A549 (cell line): Measurements from ENCODE around the gene MAP1LC3C. TPM values are rescaled to one million over a fixed set of nuclear protein-coding genes. Genes with fewer than 3 reads are reported as not detected.
A peak's percentile ranks its signal among the peaks of the same experiment; 100 is the strongest.

ENCODE experiments used
- ATAC-seq, 2 experiments: fragments of 200-7000 bp in 1 of 2; fragments of >200 bp in 1 of 2; cut with Nextera tagmentation in 1 of 2; cut with Tn5 transposase in 1 of 2; 3 replicates each; pipeline versions ENCODE4 v1.8.0 to v1.9.1; 2018 to 2020; ENCODE audit warnings: mild to moderate bottlenecking in 1 of 2, moderate library complexity in 1 of 2
- CTCF ChIA-PET: fragments of 300-600 bp; sonication (Branson Sonifier 250); formaldehyde crosslinking; extraction: SDS; loops from one replicate; lab custom pipeline; 2021; ENCODE audit warnings: antibody characterized with exemption, inconsistent platforms; lab: Yijun Ruan, JAX
- POLR2A ChIA-PET: fragments of 350-600 bp; formaldehyde crosslinking; extraction: SDS; loops from one replicate; lab custom pipeline; 2021; ENCODE audit warnings: antibody characterized with exemption, inconsistent platforms; lab: Yijun Ruan, JAX
- DNase-seq, 2 experiments: peaks; one replicate each; pipeline versions ENCODE4 v3.0.0 to v3.0.0-alpha.2; 2011 to 2016; ENCODE audit warnings: low read depth in 1 of 2, low spot score in 1 of 2
- FAIRE-seq: peaks from 2 replicates; lab custom pipeline; 2011; peaks lifted over from hg19 to GRCh38; lab: Jason Lieb, UNC
- H3K27ac ChIP-seq, 2 experiments: fragments of >200 bp; sonication (Bioruptor Twin); formaldehyde crosslinking; 3 replicates each; pipeline ENCODE4 v1.5.1; 2016 to 2017
- H3K4me1 ChIP-seq: fragments of >200 bp; sonication (Bioruptor Twin); formaldehyde crosslinking; 3 replicates; pipeline ENCODE4 v1.6.1; 2016
- H3K4me2 ChIP-seq: fragments of >200 bp; sonication (Bioruptor Twin); formaldehyde crosslinking; 3 replicates; pipeline ENCODE4 v1.6.1; 2016
- H3K4me3 ChIP-seq: fragments of >200 bp; sonication (Bioruptor Twin); formaldehyde crosslinking; 3 replicates; pipeline ENCODE4 v1.5.1; 2016
- H3K9me3 ChIP-seq: fragments of >200 bp; sonication (Bioruptor Twin); formaldehyde crosslinking; 3 replicates; pipeline ENCODE4 v1.6.1; 2016
- CEBPB ChIP-seq, 2 experiments: fragments of >200 bp in 1 of 2; sonication (Bioruptor Twin) in 1 of 2; formaldehyde crosslinking in 1 of 2; IDR thresholded peaks; 2 replicates each; pipeline ENCODE4 v1.6.1; 2012 to 2016
- EHMT2 ChIP-seq: fragments of 200-600 bp; sonication (generic); IDR thresholded peaks from 2 replicates; pipeline ENCODE4 v1.6.1; 2016; ENCODE audit warnings: antibody characterized with exemption, low read depth, mild to moderate bottlenecking, moderate library complexity
- EP300 ChIP-seq, 2 experiments: fragments of >200 bp; sonication (Bioruptor Twin); formaldehyde crosslinking; IDR thresholded peaks; 2 replicates in 1 of 2; 3 replicates in 1 of 2; pipeline ENCODE4 v1.6.1; 2016 to 2017
- FOSL2 ChIP-seq, 2 experiments: fragments of 450-650 bp in 1 of 2; fragments of >200 bp in 1 of 2; sonication (Bioruptor Twin) in 1 of 2; formaldehyde crosslinking; IDR thresholded peaks; 2 replicates each; pipeline versions ENCODE4 v1.5.0 to v1.6.1; 2016 to 2020; ENCODE audit warnings: mild to moderate bottlenecking in 1 of 2, moderate library complexity in 1 of 2
- FOXS1 ChIP-seq: fragments of 250-450 bp; sonication (Bioruptor Pico); IDR thresholded peaks from 2 replicates; pipeline ENCODE4 v1.5.0; 2020; ENCODE audit warnings: mild to moderate bottlenecking, moderate library complexity
- HOXB13 ChIP-seq: fragments of 250-450 bp; sonication (Bioruptor Pico); IDR thresholded peaks from 2 replicates; pipeline ENCODE4 v1.5.0; 2020; ENCODE audit warnings: low read depth, mild to moderate bottlenecking, moderate library complexity
- KDM1A ChIP-seq: fragments of 200-600 bp; sonication (generic); IDR thresholded peaks from 2 replicates; pipeline ENCODE4 v1.6.1; 2016; ENCODE audit warnings: low read depth, mild to moderate bottlenecking
- NPAS2 ChIP-seq: fragments of 250-450 bp; sonication (Bioruptor Pico); IDR thresholded peaks from 2 replicates; pipeline ENCODE4 v1.8.0; 2022; ENCODE audit warnings: mild to moderate bottlenecking, moderate library complexity, borderline replicate concordance
- PHF8 ChIP-seq: fragments of 200-600 bp; sonication (generic); IDR thresholded peaks from 2 replicates; pipeline ENCODE4 v1.6.1; 2016; ENCODE audit warnings: low read depth, mild to moderate bottlenecking, antibody characterized with exemption, moderate library complexity, borderline replicate concordance
- RARB ChIP-seq: fragments of 250-450 bp; sonication (Bioruptor Pico); IDR thresholded peaks from 2 replicates; pipeline ENCODE4 v1.8.0; 2021; ENCODE audit warnings: mild to moderate bottlenecking, moderate library complexity
- RNF2 ChIP-seq: fragments of 200-600 bp; sonication (generic); IDR thresholded peaks from 2 replicates; pipeline ENCODE4 v1.6.1; 2016; ENCODE audit warnings: low read depth, mild to moderate bottlenecking, antibody characterized with exemption, moderate library complexity, borderline replicate concordance
- TP53 ChIP-seq: fragments of 250-450 bp; sonication (Bioruptor Pico); IDR thresholded peaks from 2 replicates; pipeline ENCODE4 v1.5.0; 2021; ENCODE audit warnings: mild to moderate bottlenecking, moderate library complexity
- ZFP36 ChIP-seq: fragments of 450-650 bp; IDR thresholded peaks from 2 replicates; pipeline ENCODE4 v1.6.1; 2014; ENCODE audit warnings: borderline replicate concordance; ENCODE audit not compliant: partially characterized antibody
- WGBS: methylation state at CpG from one replicate; pipeline ENCODE4 v1.1.6; 2017; ENCODE audit errors: missing lambda C conversion rate; 5-methylcytosine and 5-hydroxymethylcytosine counted together
- polyA plus RNA-seq, 4 experiments: library from polyadenylated mRNA; depleted of rRNA in 3 of 4; stranded (reverse); fragments of >200 nt; fragmentation: RNase III in 1 of 4; extraction: RNeasy Plus Mini Kit Qiagen cat#74134 plus additional on column Dnase treatment in 1 of 4; gene quantifications; 2 replicates in 3 of 4; 3 replicates in 1 of 4; pipeline ENCODE4 v1.2.3, GENCODE V29; 2011 to 2017
- TF ChIP-seq, protein P1 (sequence below): fragments of 250-450 bp; sonication (Bioruptor Pico); IDR thresholded peaks from 2 replicates; pipeline ENCODE4 v1.5.0; 2020; ENCODE audit warnings: low read depth, mild to moderate bottlenecking, moderate library complexity
- TF ChIP-seq, protein P2 (sequence below): fragments of 150-350 bp; IDR thresholded peaks from 2 replicates; pipeline ENCODE4 v1.6.1; 2014; ENCODE audit warnings: low read depth, mild to moderate bottlenecking, low read length
- TF ChIP-seq, protein P3 (sequence below): IDR thresholded peaks from 2 replicates; pipeline ENCODE4 v1.6.1; 2012
- TF ChIP-seq, protein P4 (sequence below): fragments of >200 bp; sonication (Bioruptor Twin); formaldehyde crosslinking; IDR thresholded peaks from 3 replicates; pipeline ENCODE4 v1.6.1; 2016

MAP1LC3C gene
- polyA plus RNA-seq, 2 of the 4 experiments (the other 2 are of a cell fraction), result 0.21 to 0.23 TPM

DNA sequence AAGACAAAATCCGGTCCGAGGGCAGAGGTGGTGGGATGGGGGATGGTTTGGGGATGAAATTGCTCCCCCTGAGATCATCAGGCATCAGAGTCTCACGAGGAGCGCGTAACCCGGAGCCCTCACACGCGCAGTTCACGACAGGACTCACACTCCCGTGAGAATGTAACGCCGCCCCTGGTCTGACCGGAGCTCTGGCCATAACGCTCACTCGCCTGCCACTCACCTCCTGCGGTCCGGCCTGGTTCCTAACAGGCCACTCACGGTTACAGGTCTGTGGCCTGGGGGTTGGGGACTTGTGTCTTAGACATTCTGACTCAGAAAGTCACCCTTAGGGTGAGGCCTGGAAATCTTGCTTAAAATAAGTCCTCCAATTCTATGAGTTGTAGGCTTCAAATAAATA lies 19.8 kb downstream of the MAP1LC3C start:
- no peak for TF ChIP-seq TP53
- no peak for TF ChIP-seq EP300 (IDR thresholded peaks at IDR 0.05)
- no peak for TF ChIP-seq CEBPB (IDR thresholded peaks at IDR 0.05)
- no peak for TF ChIP-seq EHMT2
- no peak for TF ChIP-seq FOXS1 (CRISPR knock-in tag)
- TF ChIP-seq, all 56 proteins: peak for 0
- CTCF ChIA-PET, result no interaction called here
- Histone ChIP-seq H3K27ac (no peak overlapping the region), H3K9me3 (no peaks in the 10 kb centered on the region), H3K4me1 (no peaks in the 10 kb centered on the region), H3K4me3 (no peak overlapping the region), H3K4me2 (no peak overlapping the region)
- DNase-seq (no peak), ATAC-seq (no peak), FAIRE-seq (no peak)
- WGBS, result 91% methylated on average over 18 of the region's 18 CpGs
- POLR2A ChIA-PET, result no interaction called here

DNA sequence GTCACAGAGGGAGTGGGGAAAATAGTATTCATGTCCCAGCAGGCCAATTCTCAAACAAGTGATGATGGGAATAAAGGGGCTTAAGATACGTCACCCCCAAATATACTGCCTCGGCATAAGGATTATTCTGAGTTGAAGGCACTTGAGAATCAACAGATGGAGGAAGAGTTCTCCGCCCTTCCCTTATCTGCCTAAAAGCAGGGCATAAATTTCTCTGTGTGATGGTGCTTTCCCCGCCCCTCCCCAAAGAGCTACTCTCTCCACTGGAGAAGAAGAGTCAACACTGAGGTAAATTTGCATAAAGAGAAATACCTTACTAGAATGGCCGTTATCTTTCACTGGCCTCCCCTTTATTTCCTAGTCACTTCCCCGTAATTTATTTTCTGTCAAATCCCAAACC lies 22.7 kb downstream of the MAP1LC3C start:
- no peak for ATAC-seq
- no peaks in the 10 kb centered on the region for H3K9me3 ChIP-seq
- H3K27ac ChIP-seq, result no peak overlapping the region
- no peak overlapping the region for H3K4me3 ChIP-seq
- TF ChIP-seq HOXB13 (CRISPR knock-in tag) (no peak), RARB (CRISPR knock-in tag) (no peak), KDM1A (no peak), PHF8 (no peak), NPAS2 (CRISPR knock-in tag) (no peak), ZFP36 (no peak)
- TF ChIP-seq, protein P1, sequence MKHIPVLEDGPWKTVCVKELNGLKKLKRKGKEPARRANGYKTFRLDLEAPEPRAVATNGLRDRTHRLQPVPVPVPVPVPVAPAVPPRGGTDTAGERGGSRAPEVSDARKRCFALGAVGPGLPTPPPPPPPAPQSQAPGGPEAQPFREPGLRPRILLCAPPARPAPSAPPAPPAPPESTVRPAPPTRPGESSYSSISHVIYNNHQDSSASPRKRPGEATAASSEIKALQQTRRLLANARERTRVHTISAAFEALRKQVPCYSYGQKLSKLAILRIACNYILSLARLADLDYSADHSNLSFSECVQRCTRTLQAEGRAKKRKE, result no peak
- TF ChIP-seq, protein P2, sequence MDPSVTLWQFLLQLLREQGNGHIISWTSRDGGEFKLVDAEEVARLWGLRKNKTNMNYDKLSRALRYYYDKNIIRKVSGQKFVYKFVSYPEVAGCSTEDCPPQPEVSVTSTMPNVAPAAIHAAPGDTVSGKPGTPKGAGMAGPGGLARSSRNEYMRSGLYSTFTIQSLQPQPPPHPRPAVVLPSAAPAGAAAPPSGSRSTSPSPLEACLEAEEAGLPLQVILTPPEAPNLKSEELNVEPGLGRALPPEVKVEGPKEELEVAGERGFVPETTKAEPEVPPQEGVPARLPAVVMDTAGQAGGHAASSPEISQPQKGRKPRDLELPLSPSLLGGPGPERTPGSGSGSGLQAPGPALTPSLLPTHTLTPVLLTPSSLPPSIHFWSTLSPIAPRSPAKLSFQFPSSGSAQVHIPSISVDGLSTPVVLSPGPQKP, result no peak
- TF ChIP-seq, protein P3, sequence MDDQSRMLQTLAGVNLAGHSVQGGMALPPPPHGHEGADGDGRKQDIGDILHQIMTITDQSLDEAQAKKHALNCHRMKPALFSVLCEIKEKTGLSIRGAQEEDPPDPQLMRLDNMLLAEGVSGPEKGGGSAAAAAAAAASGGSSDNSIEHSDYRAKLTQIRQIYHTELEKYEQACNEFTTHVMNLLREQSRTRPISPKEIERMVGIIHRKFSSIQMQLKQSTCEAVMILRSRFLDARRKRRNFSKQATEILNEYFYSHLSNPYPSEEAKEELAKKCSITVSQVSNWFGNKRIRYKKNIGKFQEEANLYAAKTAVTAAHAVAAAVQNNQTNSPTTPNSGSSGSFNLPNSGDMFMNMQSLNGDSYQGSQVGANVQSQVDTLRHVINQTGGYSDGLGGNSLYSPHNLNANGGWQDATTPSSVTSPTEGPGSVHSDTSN, result no peak
- TF ChIP-seq, protein P4, sequence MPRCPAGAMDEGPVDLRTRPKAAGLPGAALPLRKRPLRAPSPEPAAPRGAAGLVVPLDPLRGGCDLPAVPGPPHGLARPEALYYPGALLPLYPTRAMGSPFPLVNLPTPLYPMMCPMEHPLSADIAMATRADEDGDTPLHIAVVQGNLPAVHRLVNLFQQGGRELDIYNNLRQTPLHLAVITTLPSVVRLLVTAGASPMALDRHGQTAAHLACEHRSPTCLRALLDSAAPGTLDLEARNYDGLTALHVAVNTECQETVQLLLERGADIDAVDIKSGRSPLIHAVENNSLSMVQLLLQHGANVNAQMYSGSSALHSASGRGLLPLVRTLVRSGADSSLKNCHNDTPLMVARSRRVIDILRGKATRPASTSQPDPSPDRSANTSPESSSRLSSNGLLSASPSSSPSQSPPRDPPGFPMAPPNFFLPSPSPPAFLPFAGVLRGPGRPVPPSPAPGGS, result no peak
- ChIA-PET POLR2A (no interaction called here), CTCF (interaction anchor here (1.6 kb wide), 1 partner anchor 9 kb away, joined by 5 read pairs; no protein-coding TSS in a partner anchor)
- no peak for FAIRE-seq
- no peak for DNase-seq
- peaks cover 10% of the 10 kb centered on the region for H3K4me1 ChIP-seq
- WGBS, result 80% methylated on average over 6 of the region's 6 CpGs
- no peak overlapping the region for H3K4me2 ChIP-seq

DNA sequence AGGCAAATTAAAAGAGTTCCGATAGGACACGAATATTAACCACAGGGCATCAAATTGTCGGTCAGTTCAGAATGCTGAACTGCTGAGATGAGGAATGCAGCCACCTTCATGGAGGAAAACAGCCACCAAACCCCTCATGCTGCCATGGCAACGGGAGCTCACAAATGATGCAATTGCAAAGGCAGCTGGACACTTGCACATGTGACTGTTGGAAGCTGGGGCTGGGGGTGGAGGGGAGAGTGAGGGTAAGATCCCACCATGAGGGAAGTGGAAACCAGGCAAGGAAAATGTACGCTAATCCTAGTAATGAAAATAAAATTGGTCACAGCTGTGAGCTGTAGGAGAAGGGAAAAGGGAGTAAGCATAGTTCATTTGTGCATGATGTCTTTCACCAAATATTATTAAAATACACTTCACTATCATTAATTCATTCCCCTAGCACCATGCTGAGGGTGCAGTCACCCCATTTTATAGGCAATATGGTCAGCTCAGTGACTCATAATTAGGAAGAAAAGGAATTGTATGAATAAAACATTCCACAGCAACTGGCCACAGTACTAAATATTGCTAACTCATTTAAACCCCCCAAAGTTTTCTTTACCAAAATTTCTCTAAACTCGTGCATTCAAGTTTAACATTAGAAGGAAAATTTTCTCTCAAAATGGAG lies 26.1 kb downstream of the MAP1LC3C start:
- TF ChIP-seq FOSL2 (IDR thresholded peaks at IDR 0.05) (no peak), FOSL2 (CRISPR knock-in tag; IDR thresholded peaks at IDR 0.05) (peak; percentile 9; the same call in 1 of the 2 replicates), RNF2 (no peak)
- TF ChIP-seq, all 56 proteins: peak for 1
- FAIRE-seq, result no peak

More for the DNA sequence above, 26.1 kb downstream of the MAP1LC3C start:
- Histone ChIP-seq H3K4me2 (no peak overlapping the region), H3K4me3 (no peak overlapping the region), H3K4me1 (peaks cover 10% of the 10 kb centered on the region), H3K9me3 (no peaks in the 10 kb centered on the region), H3K27ac (no peak overlapping the region)
- peak in 1 of 2 experiments; percentile 24 for DNase-seq
- peak; percentile 42 to 64; a peak in 3 of 6 replicates for ATAC-seq
- ChIA-PET POLR2A (no interaction called here), CTCF (interaction anchor here (0.8 to 3.3 kb wide), 3 partner anchors 13 to 25 kb away, joined by 3 to 11 read pairs (median 5); partner anchors contain the start of gene MAP1LC3C)
- 61% methylated on average over 6 of the region's 6 CpGs for WGBS
